Tongue (tissue), 2 donors: ENCODE measurements around the gene SELENOI. TPM values are rescaled to one million over a fixed set of nuclear protein-coding genes. Genes with fewer than 3 reads are reported as not detected.
A peak's percentile ranks its signal among the peaks of the same experiment; 100 is the strongest.

ENCODE experiments used
- DNase-seq: peaks from one replicate; pipeline ENCODE4 v3.0.0-alpha.2; 2015
- total RNA-seq: library from RNA; depleted of rRNA; stranded (reverse); fragments of >200 nt; gene quantifications from one replicate; pipeline ENCODE4 v1.2.3, GENCODE V29; 2014

SELENOI gene
- total RNA-seq, 1 donor from 2014 or later = 20.6 TPM

- DNase-seq = no peak
Measured at GRCh38 chr2:26412091-26412673, 66.2 kb downstream of the SELENOI start.

GRCh38 chr2:26414311-26414710 is 68.4 kb downstream of the SELENOI start:
- no peak for DNase-seq

- no peak for DNase-seq
Measured at GRCh38 chr2:26421961-26422360, 76.0 kb downstream of the SELENOI start.

GRCh38 chr2:26422947-26423629 is 77.1 kb downstream of the SELENOI start:
- DNase-seq = no peak

GRCh38 chr2:26423750-26424149 is 77.8 kb downstream of the SELENOI start:
- no peak for DNase-seq

GRCh38 chr2:26424221-26424620 is 78.3 kb downstream of the SELENOI start:
- DNase-seq = peak; percentile 26

- no peak for DNase-seq
Measured at GRCh38 chr2:26428846-26429245, 82.9 kb downstream of the SELENOI start.

GRCh38 chr2:26429779-26430578 is 84.0 kb downstream of the SELENOI start:
- peak; percentile 74 for DNase-seq

GRCh38 chr2:26430826-26431225 is 84.9 kb downstream of the SELENOI start:
- no peak for DNase-seq

GRCh38 chr2:26432363-26432762 is 86.4 kb downstream of the SELENOI start:
- DNase-seq = no peak

- DNase-seq = no peak
Measured at GRCh38 chr2:26432859-26433258, 86.9 kb downstream of the SELENOI start.

- DNase-seq = no peak
Measured at GRCh38 chr2:26435106-26435505, 89.2 kb downstream of the SELENOI start.

- DNase-seq = no peak
Measured at GRCh38 chr2:26438526-26438925, 92.6 kb downstream of the SELENOI start.

GRCh38 chr2:26438926-26439325 is 93.0 kb downstream of the SELENOI start:
- no peak for DNase-seq

- DNase-seq = no peak
Measured at GRCh38 chr2:26442301-26442700, 96.4 kb downstream of the SELENOI start.

- no peak for DNase-seq
Measured at GRCh38 chr2:26442707-26443106, 96.8 kb downstream of the SELENOI start.

GRCh38 chr2:26444236-26444635 is 98.3 kb downstream of the SELENOI start:
- no peak for DNase-seq

Other genes starting within 250 kb of the SELENOI start
- gene GAREM2, start 173.1 kb upstream of the SELENOI start, total RNA-seq = 1.8 TPM
- 191 TPM for gene HADHA, start 101.5 kb upstream of the SELENOI start, total RNA-seq
- 196 TPM for gene HADHB, start 101.2 kb upstream of the SELENOI start, total RNA-seq
- gene ADGRF3, start 646 bp downstream of the SELENOI start, total RNA-seq = not detected
- gene DRC1, start 55.8 kb downstream of the SELENOI start, total RNA-seq = not detected
- gene OTOF, start 132.0 kb downstream of the SELENOI start, total RNA-seq = 12.4 TPM